Measurements from ENCODE around the gene AGMAT.

AGMAT gene

GRCh38 chr1:15542388-15543250 is 42.2 kb downstream of the AGMAT start:
- no peaks in the 10 kb centered on the region for H3K79me2 ChIP-seq (ENCODE audit: insufficient read depth, low read length)
- H3K36me3 ChIP-seq (ENCODE audit: insufficient read depth, low read length): peaks cover 64% of the 10 kb centered on the region
- no peaks in the 10 kb centered on the region for H4K20me1 ChIP-seq (ENCODE audit: insufficient read depth, low read length)
- H2AFZ ChIP-seq (ENCODE audit: low read length): no peak overlapping the region
- TF ChIP-seq EZH2 (IDR thresholded peaks at IDR 0.05; ENCODE audit: borderline replicate concordance, low read length) (no peak), CTCF (IDR thresholded peaks at IDR 0.05; ENCODE audit: low read length) (no peak)
- H3K27me3 ChIP-seq (ENCODE audit: insufficient read depth, low read length): no peaks in the 10 kb centered on the region
- no peaks in the 10 kb centered on the region for H3K9me3 ChIP-seq (ENCODE audit: low read length)
- no peaks in the 10 kb centered on the region for H3K9me2 ChIP-seq (ENCODE audit: low read depth, low read length)
- no peak overlapping the region for H3K27ac ChIP-seq (ENCODE audit: low read depth, low read length, poor library complexity, severe bottlenecking)
- no peaks in the 10 kb centered on the region for H3F3A ChIP-seq (ENCODE audit: insufficient read depth, low read length)
- H3K9ac ChIP-seq (ENCODE audit: low read length): no peak overlapping the region
- no peak overlapping the region for H3K4me3 ChIP-seq (ENCODE audit: low read depth, low read length, poor library complexity, severe bottlenecking)
- peaks cover 4% of the 10 kb centered on the region for H3K4me1 ChIP-seq (ENCODE audit: insufficient read depth, low read length, severe bottlenecking)
- H3K4me2 ChIP-seq (ENCODE audit: low read length): no peak overlapping the region

- H3K4me2 ChIP-seq (ENCODE audit: low read length): no peak overlapping the region
- no peak overlapping the region for H3K27ac ChIP-seq (ENCODE audit: low read depth, low read length, poor library complexity, severe bottlenecking)
- H3K9me3 ChIP-seq (ENCODE audit: low read length): no peaks in the 10 kb centered on the region
- no peak overlapping the region for H2AFZ ChIP-seq (ENCODE audit: low read length)
- no peaks in the 10 kb centered on the region for H3F3A ChIP-seq (ENCODE audit: insufficient read depth, low read length)
- H3K4me1 ChIP-seq (ENCODE audit: insufficient read depth, low read length, severe bottlenecking): peaks cover 4% of the 10 kb centered on the region
- H3K9me2 ChIP-seq (ENCODE audit: low read depth, low read length): no peaks in the 10 kb centered on the region
- no peak overlapping the region for H3K9ac ChIP-seq (ENCODE audit: low read length)
- no peaks in the 10 kb centered on the region for H3K79me2 ChIP-seq (ENCODE audit: insufficient read depth, low read length)
- TF ChIP-seq CTCF (IDR thresholded peaks at IDR 0.05; ENCODE audit: low read length) (no peak), EZH2 (IDR thresholded peaks at IDR 0.05; ENCODE audit: borderline replicate concordance, low read length) (no peak)
- no peak overlapping the region for H3K4me3 ChIP-seq (ENCODE audit: low read depth, low read length, poor library complexity, severe bottlenecking)
- H3K36me3 ChIP-seq (ENCODE audit: insufficient read depth, low read length): peaks cover 62% of the 10 kb centered on the region
- no peaks in the 10 kb centered on the region for H3K27me3 ChIP-seq (ENCODE audit: insufficient read depth, low read length)
- no peaks in the 10 kb centered on the region for H4K20me1 ChIP-seq (ENCODE audit: insufficient read depth, low read length)
Observed at GRCh38 chr1:15541231-15541792, 43.5 kb downstream of the AGMAT start.

GRCh38 chr1:15540186-15540585 is 44.7 kb downstream of the AGMAT start:
- no peaks in the 10 kb centered on the region for H3F3A ChIP-seq (ENCODE audit: insufficient read depth, low read length)
- no peak overlapping the region for H3K4me3 ChIP-seq (ENCODE audit: low read depth, low read length, poor library complexity, severe bottlenecking)
- TF ChIP-seq CTCF (IDR thresholded peaks at IDR 0.05; ENCODE audit: low read length) (no peak), EZH2 (IDR thresholded peaks at IDR 0.05; ENCODE audit: borderline replicate concordance, low read length) (no peak)
- no peaks in the 10 kb centered on the region for H3K27me3 ChIP-seq (ENCODE audit: insufficient read depth, low read length)
- no peak overlapping the region for H3K27ac ChIP-seq (ENCODE audit: low read depth, low read length, poor library complexity, severe bottlenecking)
- no peak overlapping the region for H3K4me2 ChIP-seq (ENCODE audit: low read length)
- H3K36me3 ChIP-seq (ENCODE audit: insufficient read depth, low read length): peaks cover 57% of the 10 kb centered on the region
- H2AFZ ChIP-seq (ENCODE audit: low read length): no peak overlapping the region
- no peak overlapping the region for H3K9ac ChIP-seq (ENCODE audit: low read length)
- H3K9me2 ChIP-seq (ENCODE audit: low read depth, low read length): no peaks in the 10 kb centered on the region
- peaks cover 4% of the 10 kb centered on the region for H3K4me1 ChIP-seq (ENCODE audit: insufficient read depth, low read length, severe bottlenecking)
- H3K9me3 ChIP-seq (ENCODE audit: low read length): no peaks in the 10 kb centered on the region
- H3K79me2 ChIP-seq (ENCODE audit: insufficient read depth, low read length): no peaks in the 10 kb centered on the region
- no peaks in the 10 kb centered on the region for H4K20me1 ChIP-seq (ENCODE audit: insufficient read depth, low read length)
